ENCODE results near the gene ZBTB44.
"Not testable (repeated sequence)": the region's sequence is repeated elsewhere in the genome, so short reads cannot be mapped to it uniquely, and the experiment has no call there.

The ZBTB44 gene

DNA sequence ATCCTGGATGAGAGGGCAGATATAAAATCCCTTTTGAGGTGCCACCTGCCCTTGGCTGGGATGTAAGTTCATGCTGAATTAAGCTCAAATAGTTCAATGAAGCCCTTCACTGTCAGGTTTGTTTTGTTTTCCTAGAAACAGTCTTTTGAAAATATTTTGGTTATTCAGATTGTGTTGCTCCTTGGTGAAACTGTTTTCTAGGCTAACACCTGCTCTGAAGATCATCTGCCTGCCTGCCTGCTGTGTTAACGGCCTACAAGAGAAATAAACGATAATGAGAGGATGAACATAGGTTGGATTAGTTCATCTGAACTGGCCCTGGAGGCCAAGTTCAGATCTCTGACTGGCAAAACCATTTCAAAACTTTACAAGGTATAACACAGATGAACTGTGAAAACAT, 67.4 kb downstream of the ZBTB44 start:
- no peak for TF ChIP-seq ZFX (IDR thresholded peaks at IDR 0.05)
- TF ChIP-seq, protein P1, sequence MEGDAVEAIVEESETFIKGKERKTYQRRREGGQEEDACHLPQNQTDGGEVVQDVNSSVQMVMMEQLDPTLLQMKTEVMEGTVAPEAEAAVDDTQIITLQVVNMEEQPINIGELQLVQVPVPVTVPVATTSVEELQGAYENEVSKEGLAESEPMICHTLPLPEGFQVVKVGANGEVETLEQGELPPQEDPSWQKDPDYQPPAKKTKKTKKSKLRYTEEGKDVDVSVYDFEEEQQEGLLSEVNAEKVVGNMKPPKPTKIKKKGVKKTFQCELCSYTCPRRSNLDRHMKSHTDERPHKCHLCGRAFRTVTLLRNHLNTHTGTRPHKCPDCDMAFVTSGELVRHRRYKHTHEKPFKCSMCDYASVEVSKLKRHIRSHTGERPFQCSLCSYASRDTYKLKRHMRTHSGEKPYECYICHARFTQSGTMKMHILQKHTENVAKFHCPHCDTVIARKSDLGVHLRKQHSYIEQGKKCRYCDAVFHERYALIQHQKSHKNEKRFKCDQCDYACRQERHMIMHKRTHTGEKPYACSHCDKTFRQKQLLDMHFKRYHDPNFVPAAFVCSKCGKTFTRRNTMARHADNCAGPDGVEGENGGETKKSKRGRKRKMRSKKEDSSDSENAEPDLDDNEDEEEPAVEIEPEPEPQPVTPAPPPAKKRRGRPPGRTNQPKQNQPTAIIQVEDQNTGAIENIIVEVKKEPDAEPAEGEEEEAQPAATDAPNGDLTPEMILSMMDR (conservative IDR thresholded peaks at IDR 0.05): no peak
- no peak overlapping the region; the same call in 1 of the 2 replicates for H3K27ac ChIP-seq

DNA sequence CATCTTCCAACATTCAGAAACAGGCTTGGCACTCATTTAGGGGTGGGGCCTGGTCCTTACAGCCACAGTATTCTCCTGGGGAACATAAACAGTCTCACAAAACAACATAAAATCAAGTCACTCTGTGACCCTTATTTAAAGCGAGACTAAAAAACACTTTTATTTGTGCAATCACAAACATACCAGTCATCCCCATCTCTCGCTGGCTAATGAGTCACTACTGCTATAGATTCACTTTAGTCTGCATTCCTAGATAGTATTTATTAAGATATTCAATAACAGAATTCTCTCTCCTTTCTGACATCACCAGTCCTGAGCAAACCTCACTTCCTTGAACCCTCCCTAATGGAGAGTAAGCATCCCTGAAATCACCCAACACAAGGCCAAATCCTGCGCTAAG, 68.0 kb downstream of the ZBTB44 start:
- TF ChIP-seq ZFX (IDR thresholded peaks at IDR 0.05): no peak
- TF ChIP-seq, protein P1 (conservative IDR thresholded peaks at IDR 0.05): no peak
- no peak overlapping the region; the same call in 1 of the 2 replicates for H3K27ac ChIP-seq

DNA sequence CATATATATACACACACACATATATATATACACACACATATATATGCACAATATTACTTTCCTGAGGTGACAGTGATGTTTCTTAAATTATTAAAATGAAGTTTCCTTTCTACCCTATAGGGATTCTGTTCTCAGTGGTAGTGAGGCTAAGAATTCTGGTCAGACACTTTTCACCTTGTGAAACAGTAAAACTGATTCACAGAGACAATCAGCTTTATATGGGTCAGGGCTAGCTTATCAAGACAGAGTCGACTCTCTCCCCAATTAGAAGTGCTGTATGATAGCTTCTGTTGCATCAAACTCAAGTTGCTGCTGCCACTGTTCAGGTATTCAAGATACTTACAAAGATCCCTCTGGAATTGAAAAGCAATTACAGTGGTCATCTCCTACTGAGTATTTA, 68.4 kb downstream of the ZBTB44 start:
- H3K27ac ChIP-seq: no peak overlapping the region
- TF ChIP-seq, protein P1 (conservative IDR thresholded peaks at IDR 0.05): no peak
- TF ChIP-seq ZFX (IDR thresholded peaks at IDR 0.05): no peak

DNA sequence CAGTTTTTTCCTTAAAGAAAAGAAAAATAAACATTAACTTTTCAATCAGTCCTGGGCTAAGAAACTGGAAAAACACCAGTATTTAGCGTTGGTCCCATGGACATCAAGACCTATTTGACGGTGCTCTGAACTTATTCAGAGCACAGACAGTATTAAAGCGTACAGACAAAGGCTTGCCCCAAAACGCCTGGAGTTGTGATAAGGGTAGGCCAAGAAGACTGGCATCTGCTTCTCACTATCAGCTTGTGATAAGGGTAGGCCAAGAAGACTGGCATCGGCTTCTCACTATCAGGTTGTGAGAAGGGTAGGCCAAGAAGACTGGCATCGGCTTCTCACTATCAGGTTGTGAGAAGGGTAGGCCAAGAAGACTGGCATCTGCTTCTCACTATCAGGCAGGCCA, 69.3 kb downstream of the ZBTB44 start:
- not testable (repeated sequence) for H3K27ac ChIP-seq

DNA sequence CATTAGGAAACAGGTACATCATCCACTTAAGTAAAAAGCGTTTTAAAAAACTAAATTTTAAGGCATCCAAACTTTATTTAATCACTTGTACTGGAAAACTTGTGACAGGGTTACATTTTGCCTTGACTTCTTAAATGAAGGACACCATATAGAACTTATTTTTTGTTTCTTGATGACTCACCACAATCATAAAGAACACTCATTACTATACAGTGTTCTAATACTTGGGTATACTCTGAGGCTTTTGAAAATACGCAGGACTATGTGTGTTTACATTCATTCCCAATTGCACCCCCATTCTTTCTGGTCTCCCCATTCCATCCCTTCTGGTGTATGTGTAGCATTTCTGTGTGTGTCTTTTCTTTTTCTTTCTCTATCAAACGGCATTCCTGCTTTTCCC, 69.9 kb downstream of the ZBTB44 start:
- no peak for TF ChIP-seq ZFX (IDR thresholded peaks at IDR 0.05)
- TF ChIP-seq, protein P1 (conservative IDR thresholded peaks at IDR 0.05): no peak
- no peak overlapping the region; the same call in 1 of the 2 replicates for H3K27ac ChIP-seq

DNA sequence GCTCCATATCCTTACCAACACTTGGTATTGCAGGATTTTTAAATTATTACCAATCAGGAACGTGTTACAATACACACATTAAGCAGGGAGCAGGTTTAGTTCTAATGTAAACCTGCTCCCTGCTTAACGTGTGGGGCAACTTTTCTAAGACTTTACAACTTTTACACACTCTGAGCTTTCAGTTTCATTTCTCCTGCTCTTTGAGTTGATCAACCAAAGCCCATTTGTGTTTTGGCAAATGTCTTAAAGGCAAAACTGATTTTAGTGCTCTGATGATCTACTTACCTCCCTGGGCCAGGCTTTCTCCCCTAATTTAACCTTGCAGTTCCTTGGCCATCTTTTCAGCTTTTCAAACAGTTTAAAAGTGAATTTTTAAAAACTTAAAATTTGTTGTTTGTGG, 70.9 kb downstream of the ZBTB44 start:
- H3K27ac ChIP-seq: peak overlapping the region; percentile 42
- TF ChIP-seq, protein P1 (conservative IDR thresholded peaks at IDR 0.05): no peak
- no peak for TF ChIP-seq ZFX (IDR thresholded peaks at IDR 0.05)

DNA sequence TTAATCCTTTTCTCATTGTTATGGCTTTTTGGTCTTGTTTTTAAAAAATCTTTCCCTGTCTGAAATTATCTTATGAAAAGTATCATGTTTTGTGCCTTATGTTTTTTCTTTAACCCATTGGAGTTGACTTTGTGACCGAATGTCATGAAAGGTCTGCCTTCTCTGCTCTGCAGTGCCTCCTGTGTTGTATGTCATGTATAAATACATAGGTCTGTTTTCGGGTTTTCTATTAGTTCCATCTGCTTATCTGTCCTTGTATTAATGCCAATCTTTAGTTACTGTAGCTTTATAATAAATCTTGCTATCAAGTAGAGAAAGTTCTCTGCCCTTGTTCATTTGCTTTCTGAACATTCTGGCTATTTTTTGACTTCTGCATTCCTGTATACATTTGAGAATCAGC, 73.0 kb downstream of the ZBTB44 start:
- H3K27ac ChIP-seq: no peak overlapping the region
- TF ChIP-seq, protein P1 (conservative IDR thresholded peaks at IDR 0.05): peak; percentile 61
- no peak for TF ChIP-seq ZFX (IDR thresholded peaks at IDR 0.05)

DNA sequence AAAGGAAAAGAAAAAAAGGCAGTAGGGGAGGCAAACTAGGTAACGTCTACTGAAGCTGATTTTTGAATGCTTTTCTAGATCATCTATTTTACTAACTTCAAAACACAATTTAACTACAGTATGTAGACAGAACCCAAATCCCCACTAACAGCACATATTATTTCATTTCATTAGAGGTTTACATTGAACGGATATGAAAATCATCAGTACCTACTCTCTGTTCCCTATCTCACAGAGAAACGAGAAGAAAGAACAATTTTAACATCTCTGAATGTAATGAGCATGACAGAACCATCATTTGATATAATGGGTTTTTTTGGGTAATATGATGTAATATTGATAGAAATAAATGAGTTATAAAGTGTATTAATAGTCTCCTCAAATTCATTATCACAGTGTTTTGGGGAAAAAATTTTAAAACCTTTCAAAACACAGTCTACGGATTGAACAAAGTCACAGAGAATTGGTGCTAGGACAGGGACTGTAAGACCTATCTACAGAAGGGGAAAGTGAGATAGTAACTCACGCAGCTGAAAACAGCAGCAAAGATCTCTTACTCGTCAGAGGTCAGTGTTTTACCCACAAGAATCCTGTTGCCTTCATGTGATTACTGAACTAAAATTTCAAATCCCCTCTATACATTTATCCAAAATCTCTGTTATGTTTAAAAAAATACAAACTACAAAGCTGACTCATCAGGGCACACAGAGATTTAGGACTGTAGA, 77.3 kb downstream of the ZBTB44 start:
- TF ChIP-seq, protein P1 (conservative IDR thresholded peaks at IDR 0.05): no peak
- no peak for TF ChIP-seq ZFX (IDR thresholded peaks at IDR 0.05)
- no peak overlapping the region for H3K27ac ChIP-seq

All from C4-2B (cell line).